ENCODE data around the gene OR6C75. TPM values are rescaled to one million over a fixed set of nuclear protein-coding genes. Genes with fewer than 3 reads are reported as not detected.
"Not testable (repeated sequence)": the region's sequence is repeated elsewhere in the genome, so short reads cannot be mapped to it uniquely, and the experiment has no call there.

The OR6C75 gene
- total and polyA plus RNA-seq, 2 of the 4 experiments (the other 2 are of a cell fraction): not detected

- H2AFZ ChIP-seq (replicated peaks; ENCODE audit: low read length, poor library complexity); H2AK9ac ChIP-seq (replicated peaks; ENCODE audit: low read depth, low read length, poor library complexity); H3K9me1 ChIP-seq (ENCODE audit: insufficient read depth, low read length); H3K4me2 ChIP-seq (ENCODE audit: low read depth, low read length); BruUV-seq (replicated peaks); H3K9me3 ChIP-seq (ENCODE audit: control insufficient read depth, insufficient read depth, low read length); POLR2A ChIA-PET (ENCODE audit: unreplicated experiment); H3K9ac ChIP-seq (ENCODE audit: low read depth, low read length); H3K79me1 ChIP-seq (ENCODE audit: low read depth in 1 of 2, low read length in 2 of 2); H3K14ac ChIP-seq (replicated peaks; ENCODE audit: low read depth, low read length); H4K20me1 ChIP-seq (ENCODE audit: insufficient read depth, low read length); dilution Hi-C loops (cut with HindIII; ENCODE audit: low sequenced_read_pairs, unreplicated experiment); H4K5ac ChIP-seq (ENCODE audit: low read depth, low read length); H3K27me3 ChIP-seq (ENCODE audit: control insufficient read depth, insufficient read depth, low read length); H3K36me3 ChIP-seq (ENCODE audit: control insufficient read depth, insufficient read depth, low read length); in situ Hi-C loops (cut with MboI; ENCODE audit: low sequenced_read_pairs); H4K8ac ChIP-seq (ENCODE audit: low read depth in 2 of 2, low read length in 2 of 2); H4K91ac ChIP-seq (ENCODE audit: insufficient read depth, low read depth, low read length); H2BK20ac ChIP-seq (ENCODE audit: low read depth, low read length); H2BK5ac ChIP-seq (ENCODE audit: low read depth, low read length, poor library complexity, severe bottlenecking); CTCF ChIA-PET; H2AK5ac ChIP-seq (ENCODE audit: low read depth, low read length); H2BK15ac ChIP-seq (ENCODE audit: low read depth, low read length); H3K4me3 ChIP-seq (ENCODE audit: insufficient read depth, low read depth, low read length); H3K18ac ChIP-seq (ENCODE audit: low read depth, low read length); DNase-seq; H3K23ac ChIP-seq (ENCODE audit: low read depth, low read length); H3K56ac ChIP-seq (ENCODE audit: extremely low read depth, insufficient read depth, low read length); H3K4ac ChIP-seq (ENCODE audit: low read depth, low read length); H3K4me1 ChIP-seq (ENCODE audit: control insufficient read depth, insufficient read depth, low read length); ATAC-seq (ENCODE audit: low read depth); H2BK120ac ChIP-seq (ENCODE audit: low read depth, low read length); intact Hi-C loops (cut with micrococcal nuclease); H3K27ac ChIP-seq (ENCODE audit: insufficient read depth, low read length): not testable (repeated sequence)
- no CpG with 5 or more reads among the region's 6 CpGs for WGBS, 2 experiments (ENCODE audit: extremely low coverage in 2 of 2, insufficient read length in 1 of 2)
These were observed 51.0 kb downstream of the OR6C75 start for GRCh38 chr12:55413498-55414388.

GRCh38 chr12:55414396-55414823 is 51.6 kb downstream of the OR6C75 start:
- H3K56ac ChIP-seq (ENCODE audit: extremely low read depth, insufficient read depth, low read length); H3K9ac ChIP-seq (ENCODE audit: low read depth, low read length); H3K4me1 ChIP-seq (ENCODE audit: control insufficient read depth, insufficient read depth, low read length); H3K27ac ChIP-seq (ENCODE audit: insufficient read depth, low read length); H3K79me1 ChIP-seq (ENCODE audit: low read depth in 1 of 2, low read length in 2 of 2); H2AFZ ChIP-seq (replicated peaks; ENCODE audit: low read length, poor library complexity); DNase-seq; H2AK9ac ChIP-seq (replicated peaks; ENCODE audit: low read depth, low read length, poor library complexity); H3K4me2 ChIP-seq (ENCODE audit: low read depth, low read length); intact Hi-C loops (cut with micrococcal nuclease); H3K9me3 ChIP-seq (ENCODE audit: control insufficient read depth, insufficient read depth, low read length); H2BK15ac ChIP-seq (ENCODE audit: low read depth, low read length); H2AK5ac ChIP-seq (ENCODE audit: low read depth, low read length); H3K27me3 ChIP-seq (ENCODE audit: control insufficient read depth, insufficient read depth, low read length); H3K36me3 ChIP-seq (ENCODE audit: control insufficient read depth, insufficient read depth, low read length); H4K8ac ChIP-seq (ENCODE audit: low read depth in 2 of 2, low read length in 2 of 2); BruUV-seq (replicated peaks); H3K4me3 ChIP-seq (ENCODE audit: insufficient read depth, low read depth, low read length); H3K9me1 ChIP-seq (ENCODE audit: insufficient read depth, low read length); H3K23ac ChIP-seq (ENCODE audit: low read depth, low read length); H3K4ac ChIP-seq (ENCODE audit: low read depth, low read length); H4K91ac ChIP-seq (ENCODE audit: insufficient read depth, low read depth, low read length); dilution Hi-C loops (cut with HindIII; ENCODE audit: low sequenced_read_pairs, unreplicated experiment); H2BK20ac ChIP-seq (ENCODE audit: low read depth, low read length); CTCF ChIA-PET; H4K5ac ChIP-seq (ENCODE audit: low read depth, low read length); H2BK5ac ChIP-seq (ENCODE audit: low read depth, low read length, poor library complexity, severe bottlenecking); in situ Hi-C loops (cut with MboI; ENCODE audit: low sequenced_read_pairs); H3K14ac ChIP-seq (replicated peaks; ENCODE audit: low read depth, low read length); ATAC-seq (ENCODE audit: low read depth); POLR2A ChIA-PET (ENCODE audit: unreplicated experiment); H2BK120ac ChIP-seq (ENCODE audit: low read depth, low read length); H4K20me1 ChIP-seq (ENCODE audit: insufficient read depth, low read length); H3K18ac ChIP-seq (ENCODE audit: low read depth, low read length): not testable (repeated sequence)
- WGBS, 2 experiments (ENCODE audit: extremely low coverage in 2 of 2, insufficient read length in 1 of 2): 0% methylated on average over 1 of the region's 11 CpGs; no CpG with 5 or more reads in 1 of the 2 experiments

All from IMR-90 (cell line).